Left lung (tissue), 10 donors: Measurements from ENCODE around the gene PHACTR3. TPM values are rescaled to one million over a fixed set of nuclear protein-coding genes. Genes with fewer than 3 reads are reported as not detected.

Source experiments
- ATAC-seq: fragments of 200-7000 bp; cut with Tn5 transposase; one replicate; pipeline ENCODE4 v1.9.1; 2020; ENCODE audit warnings: moderate library complexity
- DNase-seq, 4 donors: peaks; one replicate each; pipeline ENCODE4 v3.0.0-alpha.2; 2013 to 2020
- H3K27ac ChIP-seq, 2 donors: fragments of 200-600 bp; sonication (generic) in 1 of 2; one replicate each; pipeline versions ENCODE4 v1.5.0 to v1.8.0; 2020 to 2021
- H3K27me3 ChIP-seq, 2 donors: fragments of 200-600 bp; sonication (generic) in 1 of 2; one replicate each; pipeline versions ENCODE4 v1.5.0 to v1.8.0; 2020 to 2021
- H3K36me3 ChIP-seq, 2 donors: fragments of 200-600 bp; sonication (generic) in 1 of 2; one replicate each; pipeline versions ENCODE4 v1.5.0 to v1.8.0; 2020 to 2021
- H3K4me1 ChIP-seq, 2 donors: fragments of 200-600 bp; one replicate each; pipeline ENCODE4 v1.8.0; 2021
- H3K4me3 ChIP-seq, 2 donors: fragments of 200-600 bp; sonication (generic) in 1 of 2; one replicate each; pipeline versions ENCODE4 v1.5.0 to v1.8.0; 2020 to 2021; ENCODE audit warnings: mild to moderate bottlenecking in 1 of 2
- H3K9me3 ChIP-seq, 2 donors: fragments of 200-600 bp; sonication (generic) in 1 of 2; one replicate each; pipeline versions ENCODE4 v1.5.0 to v1.8.0; 2020 to 2021
- CTCF ChIP-seq, 2 donors: fragments of 200-600 bp; sonication (generic) in 1 of 2; IDR thresholded peaks; one replicate each; pipeline versions ENCODE4 v1.5.0 to v1.8.0; 2021; ENCODE audit warnings: antibody characterized with exemption in 2 of 2
- intact Hi-C, 2 donors: fragments of 100-400 bp; cut with DNase I; formaldehyde crosslinking; loops; one replicate each; pipeline versions ENCODE4 v1.11.2 to v1.14.2; 2022
- polyA plus RNA-seq, 6 donors: library from polyadenylated mRNA; unstranded; fragments of 120-200 nt; gene quantifications; one replicate each; pipeline ENCODE4 v1.2.1, GENCODE V29; 2013; ENCODE audit not compliant: insufficient read length in 6 of 6
- total RNA-seq, 2 donors: library from RNA; stranded (reverse); fragmentation: NEBNext Ultra II Directional; extraction: Animal tissue kit (Norgen Biotek cat#: 25700); gene quantifications; one replicate each; pipeline ENCODE4 v1.2.1, GENCODE V29; 2021
- donor health status: DM: no; HTN: yes; CAD: no.
- donor health status: DM: no; HTN: no; CAD: no.

The PHACTR3 gene
- total and polyA plus RNA-seq, 8 donors = 3.5 to 14.5 (median 4.4) TPM

GRCh38 chr20:59830665-59831023 is 226.3 kb downstream of the PHACTR3 start:
- Histone ChIP-seq H3K4me1 (peaks cover 0 to 7% of the 10 kb centered on the region in 2 donors), H3K9me3 (no peaks in the 10 kb centered on the region), H3K4me3 (no peak overlapping the region), H3K36me3 (no peaks in the 10 kb centered on the region), H3K27me3 (peaks cover 0 to 51% of the 10 kb centered on the region in 2 donors), H3K27ac (peak overlapping the region in 1 of 2 donors; percentile 13)
- no peak for TF ChIP-seq CTCF (IDR thresholded peaks at IDR 0.05)
- DNase-seq (no peak), ATAC-seq (peak; percentile 4)
- intact Hi-C loops = no loop called here

GRCh38 chr20:59831024-59831915 is 226.9 kb downstream of the PHACTR3 start:
- TF ChIP-seq CTCF (IDR thresholded peaks at IDR 0.05) = no peak
- ATAC-seq (peak; percentile 52), DNase-seq (peak in 1 of 4 donors; percentile 65)
- H3K36me3 ChIP-seq = no peaks in the 10 kb centered on the region
- H3K4me3 ChIP-seq = no peak overlapping the region
- H3K9me3 ChIP-seq = no peaks in the 10 kb centered on the region
- peaks cover 0 to 12% of the 10 kb centered on the region in 2 donors for H3K4me1 ChIP-seq
- intact Hi-C loops = no loop called here
- H3K27me3 ChIP-seq = peaks cover 0 to 57% of the 10 kb centered on the region in 2 donors
- H3K27ac ChIP-seq = peak overlapping the region in 1 of 2 donors; percentile 13

GRCh38 chr20:59831916-59832270 is 227.6 kb downstream of the PHACTR3 start:
- intact Hi-C loops = no loop called here
- peak in 1 of 4 donors; percentile 37 for DNase-seq
- no peak for ATAC-seq
- Histone ChIP-seq H3K4me3 (no peak overlapping the region), H3K9me3 (no peaks in the 10 kb centered on the region), H3K36me3 (no peaks in the 10 kb centered on the region), H3K27ac (peak overlapping the region in 1 of 2 donors; percentile 7), H3K27me3 (peaks cover 0 to 61% of the 10 kb centered on the region in 2 donors), H3K4me1 (peaks cover 0 to 12% of the 10 kb centered on the region in 2 donors)
- TF ChIP-seq CTCF (IDR thresholded peaks at IDR 0.05) = no peak

GRCh38 chr20:59832406-59833363 is 228.3 kb downstream of the PHACTR3 start:
- DNase-seq (no peak), ATAC-seq (no peak)
- Histone ChIP-seq H3K27ac (no peak overlapping the region), H3K36me3 (no peaks in the 10 kb centered on the region), H3K9me3 (no peaks in the 10 kb centered on the region), H3K4me1 (peaks cover 0 to 12% of the 10 kb centered on the region in 2 donors), H3K4me3 (no peak overlapping the region), H3K27me3 (peaks cover 0 to 61% of the 10 kb centered on the region in 2 donors)
- intact Hi-C loops = no loop called here
- no peak for TF ChIP-seq CTCF (IDR thresholded peaks at IDR 0.05)
